ENCODE results near the gene HYAL1. TPM values are rescaled to one million over a fixed set of nuclear protein-coding genes. Genes with fewer than 3 reads are reported as not detected.
"Not testable (repeated sequence)": the region's sequence is repeated elsewhere in the genome, so short reads cannot be mapped to it uniquely, and the experiment has no call there.

HYAL1 gene
- total RNA-seq, 2 donors from 2014 or later = 2.0 TPM

- Histone ChIP-seq H3K4me3 (no peak overlapping the region), H3K4me1 (replicated peaks) (peaks cover 27% of the 10 kb centered on the region), H3K27ac (peak overlapping the region; percentile 90 to 91), H3K27me3 (replicated peaks; ENCODE audit: insufficient read depth) (no peaks in the 10 kb centered on the region), H3K36me3 (no peaks in the 10 kb centered on the region), H3K9me3 (no peaks in the 10 kb centered on the region)
- TF ChIP-seq CTCF (IDR thresholded peaks at IDR 0.05) (no peak), POLR2A (IDR thresholded peaks at IDR 0.05) (no peak), POLR2AphosphoS5 (IDR thresholded peaks at IDR 0.05) (no peak)
- intact Hi-C loops (cut with DNase I) = no loop called here
- DNase-seq (ENCODE audit: low spot score) = no peak
- 34% methylated on average over 6 of the region's 6 CpGs for WGBS
Measured at GRCh38 chr3:50317300-50317699, 13.9 kb upstream of the HYAL1 start.

GRCh38 chr3:50316657-50317242 lies 13.4 kb upstream of the HYAL1 start:
- H3K27me3 ChIP-seq (replicated peaks; ENCODE audit: insufficient read depth) = no peaks in the 10 kb centered on the region
- H3K4me3 ChIP-seq = no peak overlapping the region
- H3K4me1 ChIP-seq (replicated peaks) = peaks cover 27% of the 10 kb centered on the region
- intact Hi-C loops (cut with DNase I) = no loop called here
- TF ChIP-seq POLR2AphosphoS5 (IDR thresholded peaks at IDR 0.05) (peak; percentile 92), CTCF (IDR thresholded peaks at IDR 0.05) (no peak), POLR2A (IDR thresholded peaks at IDR 0.05) (peak; percentile 86)
- DNase-seq (ENCODE audit: low spot score) = peak; percentile 92
- peak overlapping the region; percentile 90 to 91 for H3K27ac ChIP-seq
- 16% methylated on average over 9 of the region's 9 CpGs for WGBS
- no peaks in the 10 kb centered on the region for H3K9me3 ChIP-seq
- no peaks in the 10 kb centered on the region for H3K36me3 ChIP-seq

- 100% methylated on average over 4 of the region's 4 CpGs for WGBS
- peak overlapping the region in 1 of 2 donors; percentile 18 for H3K27ac ChIP-seq
- H3K4me1 ChIP-seq (replicated peaks) = peaks cover 19% of the 10 kb centered on the region
- no peak for DNase-seq (ENCODE audit: low spot score)
- intact Hi-C loops (cut with DNase I) = no loop called here
- H3K36me3 ChIP-seq = no peaks in the 10 kb centered on the region
- no peak overlapping the region for H3K4me3 ChIP-seq
- TF ChIP-seq POLR2AphosphoS5 (IDR thresholded peaks at IDR 0.05) = no peak
- no peak for TF ChIP-seq CTCF (IDR thresholded peaks at IDR 0.05)
- TF ChIP-seq POLR2A (IDR thresholded peaks at IDR 0.05) = no peak
- no peaks in the 10 kb centered on the region for H3K27me3 ChIP-seq (replicated peaks; ENCODE audit: insufficient read depth)
- H3K9me3 ChIP-seq = no peaks in the 10 kb centered on the region
Measured at GRCh38 chr3:50314816-50315215, 11.4 kb upstream of the HYAL1 start.

GRCh38 chr3:50314342-50314741 lies 11.0 kb upstream of the HYAL1 start:
- 72% methylated on average over 3 of the region's 3 CpGs for WGBS
- Histone ChIP-seq H3K27ac (peak overlapping the region in 1 of 2 donors; percentile 18), H3K4me3 (no peak overlapping the region), H3K4me1 (replicated peaks) (peaks cover 19% of the 10 kb centered on the region), H3K36me3 (no peaks in the 10 kb centered on the region), H3K9me3 (no peaks in the 10 kb centered on the region), H3K27me3 (replicated peaks; ENCODE audit: insufficient read depth) (no peaks in the 10 kb centered on the region)
- TF ChIP-seq POLR2AphosphoS5 (IDR thresholded peaks at IDR 0.05) = no peak
- no peak for TF ChIP-seq POLR2A (IDR thresholded peaks at IDR 0.05)
- TF ChIP-seq CTCF (IDR thresholded peaks at IDR 0.05) = no peak
- DNase-seq (ENCODE audit: low spot score) = no peak
- intact Hi-C loops (cut with DNase I) = no loop called here

- H3K36me3 ChIP-seq; H3K4me1 ChIP-seq (replicated peaks); DNase-seq (ENCODE audit: low spot score); H3K9me3 ChIP-seq; H3K27me3 ChIP-seq (replicated peaks; ENCODE audit: insufficient read depth); intact Hi-C loops (cut with DNase I); H3K27ac ChIP-seq; H3K4me3 ChIP-seq: not testable (repeated sequence)
- 89% methylated on average over 20 of the region's 32 CpGs for WGBS
Measured at GRCh38 chr3:50312041-50312440, 8.7 kb upstream of the HYAL1 start.

All from prostate gland (tissue), 2 donors.